GM23338 (cell line): ENCODE measurements around the gene CDH9. TPM values are rescaled to one million over a fixed set of nuclear protein-coding genes. Genes with fewer than 3 reads are reported as not detected.

Experiments used
- ATAC-seq: fragments of 200-7000 bp; cut with Tn5 transposase; 3 replicates; pipeline ENCODE4 v1.9.1; 2020
- DNase-seq: peaks from one replicate; pipeline ENCODE4 v3.0.0-alpha.2; 2015; ENCODE audit warnings: low spot score
- H2AFZ ChIP-seq: fragments of 200-600 bp; sonication (generic); 2 replicates; pipeline ENCODE4 v1.8.0; 2016; ENCODE audit warnings: antibody characterized with exemption, mild to moderate bottlenecking, moderate library complexity
- H3F3A ChIP-seq: fragments of 200-600 bp; sonication (generic); replicated peaks from 2 replicates; pipeline ENCODE4 v1.8.0; 2017; ENCODE audit warnings: antibody characterized with exemption, mixed run types, low read depth
- H3K27ac ChIP-seq: fragments of 200-600 bp; sonication (generic); 2 replicates; pipeline ENCODE4 v1.6.1; 2016; ENCODE audit warnings: low read depth
- H3K27me3 ChIP-seq: fragments of 200-600 bp; sonication (generic); 2 replicates; pipeline ENCODE4 v1.8.0; 2016; ENCODE audit warnings: mild to moderate bottlenecking, mixed run types, moderate library complexity; ENCODE audit not compliant: insufficient read depth
- H3K36me3 ChIP-seq: fragments of 200-600 bp; sonication (generic); 2 replicates; pipeline ENCODE4 v1.8.0; 2016; ENCODE audit warnings: mild to moderate bottlenecking; ENCODE audit not compliant: insufficient read depth
- H3K4me1 ChIP-seq: fragments of 200-600 bp; sonication (generic); 2 replicates; pipeline ENCODE4 v1.8.0; 2016; ENCODE audit warnings: mild to moderate bottlenecking, moderate library complexity; ENCODE audit not compliant: insufficient read depth
- H3K4me2 ChIP-seq: fragments of 200-600 bp; sonication (generic); 2 replicates; pipeline ENCODE4 v1.7.1; 2017; ENCODE audit warnings: mixed run types
- H3K4me3 ChIP-seq: fragments of 200-600 bp; sonication (generic); 2 replicates; pipeline ENCODE4 v1.6.1; 2016; ENCODE audit warnings: mixed run types
- H3K79me2 ChIP-seq: fragments of 200-600 bp; sonication (generic); replicated peaks from 2 replicates; pipeline ENCODE4 v1.8.0; 2017; ENCODE audit warnings: mild to moderate bottlenecking; ENCODE audit not compliant: insufficient read depth
- H3K9me2 ChIP-seq: fragments of 200-600 bp; sonication (generic); 2 replicates; pipeline ENCODE4 v1.8.0; 2017; ENCODE audit not compliant: insufficient read depth
- H4K20me1 ChIP-seq: fragments of 200-600 bp; sonication (generic); replicated peaks from 2 replicates; pipeline ENCODE4 v1.8.0; 2017; ENCODE audit warnings: mild to moderate bottlenecking; ENCODE audit not compliant: insufficient read depth
- H3K27ac Mint-ChIP-seq: 2 replicates; pipeline ENCODE4 v1.8.0; 2020; ENCODE audit warnings: inconsistent platforms, mild to moderate bottlenecking, moderate library complexity, mixed read lengths
- H3K27me3 Mint-ChIP-seq: 3 replicates; pipeline ENCODE4 v1.8.0; 2022; ENCODE audit warnings: low read depth, mild to moderate bottlenecking, moderate library complexity, mixed read lengths, inconsistent platforms; ENCODE audit not compliant: insufficient read depth, poor library complexity
- H3K36me3 Mint-ChIP-seq: 3 replicates; pipeline ENCODE4 v1.8.0; 2021; ENCODE audit warnings: low read depth, mild to moderate bottlenecking, inconsistent platforms, moderate library complexity, mixed read lengths
- H3K4me1 Mint-ChIP-seq: 3 replicates; pipeline ENCODE4 v1.8.0; 2020; ENCODE audit warnings: mild to moderate bottlenecking, inconsistent platforms, mixed read lengths
- H3K4me3 Mint-ChIP-seq: 3 replicates; pipeline ENCODE4 v1.8.0; 2021; ENCODE audit warnings: moderate library complexity, mild to moderate bottlenecking, inconsistent platforms, mixed read lengths
- H3K9me3 Mint-ChIP-seq: 3 replicates; pipeline ENCODE4 v1.8.0; 2020; ENCODE audit warnings: moderate library complexity, mild to moderate bottlenecking, inconsistent platforms, mixed read lengths
- CREB1 ChIP-seq: fragments of 250-450 bp; sonication (Bioruptor Pico); IDR thresholded peaks from 2 replicates; pipeline ENCODE4 v1.5.0; 2020; ENCODE audit warnings: low read depth, mild to moderate bottlenecking, moderate library complexity
- EZH2 ChIP-seq: fragments of 200-600 bp; sonication (generic); IDR thresholded peaks from one replicate; pipeline ENCODE4 v1.8.0; 2017; ENCODE audit warnings: antibody characterized with exemption, mild to moderate bottlenecking, low read depth; ENCODE audit not compliant: unreplicated experiment
- EZH2phosphoT487 ChIP-seq: fragments of 200-600 bp; sonication (generic); IDR thresholded peaks from one replicate; pipeline ENCODE4 v1.8.1; 2018; ENCODE audit warnings: antibody characterized with exemption; ENCODE audit not compliant: unreplicated experiment
- JUNB ChIP-seq: IDR thresholded peaks from one replicate; pipeline ENCODE4 v1.6.1; 2016; ENCODE audit warnings: antibody characterized with exemption; ENCODE audit not compliant: unreplicated experiment
- NANOG ChIP-seq: IDR thresholded peaks from 2 replicates; pipeline ENCODE4 v1.6.1; 2016; ENCODE audit warnings: antibody characterized with exemption, borderline replicate concordance
- POLR2AphosphoS5 ChIP-seq: IDR thresholded peaks from 2 replicates; pipeline ENCODE4 v1.6.1; 2016; ENCODE audit warnings: antibody characterized with exemption, low read depth
- STAT1 ChIP-seq: IDR thresholded peaks from one replicate; pipeline ENCODE4 v1.6.1; 2016; ENCODE audit warnings: antibody characterized with exemption; ENCODE audit not compliant: unreplicated experiment
- ZNF114 ChIP-seq: fragments of 250-450 bp; sonication (Bioruptor Pico); IDR thresholded peaks from 2 replicates; pipeline ENCODE4 v1.5.0; 2020; ENCODE audit warnings: mild to moderate bottlenecking, moderate library complexity
- ZNF331 ChIP-seq: fragments of 250-450 bp; sonication (Bioruptor Pico); IDR thresholded peaks from 2 replicates; pipeline ENCODE4 v1.5.0; 2020; ENCODE audit warnings: low read depth, mild to moderate bottlenecking, moderate library complexity
- polyA plus RNA-seq: library from polyadenylated mRNA; unstranded; fragments of >200 nt; fragmentation: Nextera tagmentation; extraction: Ambion mirVana; gene quantifications from 2 replicates; pipeline ENCODE4 v1.2.1, GENCODE V29; 2016
- total RNA-seq: library from RNA; depleted of rRNA; stranded (reverse); fragments of >200 nt; shearing (Covaris generic); gene quantifications from 2 replicates; pipeline ENCODE4 v1.2.3, GENCODE V29; 2014
- TF ChIP-seq, protein P1 (sequence below): IDR thresholded peaks from one replicate; pipeline ENCODE4 v1.6.1; 2018; ENCODE audit warnings: antibody characterized with exemption; ENCODE audit not compliant: unreplicated experiment
- TF ChIP-seq, protein P2 (sequence below), 2 experiments: fragments of 200-600 bp in 1 of 2; sonication (generic) in 1 of 2; conservative IDR thresholded peaks; 2 replicates each; pipeline versions ENCODE4 v1.5.1 to v1.6.1; 2016 to 2017; ENCODE audit warnings: antibody characterized with exemption in 2 of 2, low read depth in 2 of 2, mild to moderate bottlenecking in 2 of 2, moderate library complexity in 1 of 2
- TF ChIP-seq, protein P3 (sequence below): IDR thresholded peaks from 2 replicates; pipeline ENCODE4 v1.6.1; 2016; ENCODE audit warnings: antibody characterized with exemption
- TF ChIP-seq, protein P4 (sequence below): fragments of 250-450 bp; sonication (Bioruptor Pico); IDR thresholded peaks from 2 replicates; pipeline ENCODE4 v1.5.0; 2020; ENCODE audit warnings: mild to moderate bottlenecking, moderate library complexity

CDH9 gene
- total and polyA plus RNA-seq, 2 experiments from 2014 or later: 0.26 to 0.31 TPM

DNA sequence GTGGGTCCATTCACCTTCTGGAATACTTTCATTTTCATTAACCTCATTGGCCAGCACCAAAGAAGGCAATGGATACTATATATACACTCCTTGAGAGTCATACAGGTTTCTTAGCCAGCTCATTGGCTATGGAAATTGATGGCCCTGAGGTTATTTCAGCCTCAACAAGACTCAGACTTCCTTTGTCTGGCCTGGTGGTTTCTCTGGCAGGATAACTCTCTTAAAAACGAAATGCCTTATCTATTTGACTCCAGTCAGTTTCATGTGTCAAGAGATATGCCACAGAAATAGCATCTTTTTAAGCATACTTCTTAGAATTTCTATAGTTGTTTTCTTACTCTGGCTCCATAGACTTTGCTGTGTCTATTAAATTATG, 28.9 kb downstream of the CDH9 start:
- no peak overlapping the region for H3K27ac ChIP-seq
- peaks cover 2% of the 10 kb centered on the region for H3K27me3 Mint-ChIP-seq
- no peaks in the 10 kb centered on the region for H3F3A ChIP-seq
- H3K4me2 ChIP-seq: no peak overlapping the region
- no peak for DNase-seq
- H3K4me3 Mint-ChIP-seq: no peak overlapping the region
- no peak for ATAC-seq
- no peaks in the 10 kb centered on the region for H4K20me1 ChIP-seq
- H2AFZ ChIP-seq: no peak overlapping the region
- TF ChIP-seq, protein P1, sequence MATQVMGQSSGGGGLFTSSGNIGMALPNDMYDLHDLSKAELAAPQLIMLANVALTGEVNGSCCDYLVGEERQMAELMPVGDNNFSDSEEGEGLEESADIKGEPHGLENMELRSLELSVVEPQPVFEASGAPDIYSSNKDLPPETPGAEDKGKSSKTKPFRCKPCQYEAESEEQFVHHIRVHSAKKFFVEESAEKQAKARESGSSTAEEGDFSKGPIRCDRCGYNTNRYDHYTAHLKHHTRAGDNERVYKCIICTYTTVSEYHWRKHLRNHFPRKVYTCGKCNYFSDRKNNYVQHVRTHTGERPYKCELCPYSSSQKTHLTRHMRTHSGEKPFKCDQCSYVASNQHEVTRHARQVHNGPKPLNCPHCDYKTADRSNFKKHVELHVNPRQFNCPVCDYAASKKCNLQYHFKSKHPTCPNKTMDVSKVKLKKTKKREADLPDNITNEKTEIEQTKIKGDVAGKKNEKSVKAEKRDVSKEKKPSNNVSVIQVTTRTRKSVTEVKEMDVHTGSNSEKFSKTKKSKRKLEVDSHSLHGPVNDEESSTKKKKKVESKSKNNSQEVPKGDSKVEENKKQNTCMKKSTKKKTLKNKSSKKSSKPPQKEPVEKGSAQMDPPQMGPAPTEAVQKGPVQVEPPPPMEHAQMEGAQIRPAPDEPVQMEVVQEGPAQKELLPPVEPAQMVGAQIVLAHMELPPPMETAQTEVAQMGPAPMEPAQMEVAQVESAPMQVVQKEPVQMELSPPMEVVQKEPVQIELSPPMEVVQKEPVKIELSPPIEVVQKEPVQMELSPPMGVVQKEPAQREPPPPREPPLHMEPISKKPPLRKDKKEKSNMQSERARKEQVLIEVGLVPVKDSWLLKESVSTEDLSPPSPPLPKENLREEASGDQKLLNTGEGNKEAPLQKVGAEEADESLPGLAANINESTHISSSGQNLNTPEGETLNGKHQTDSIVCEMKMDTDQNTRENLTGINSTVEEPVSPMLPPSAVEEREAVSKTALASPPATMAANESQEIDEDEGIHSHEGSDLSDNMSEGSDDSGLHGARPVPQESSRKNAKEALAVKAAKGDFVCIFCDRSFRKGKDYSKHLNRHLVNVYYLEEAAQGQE: no peak
- TF ChIP-seq NANOG (no peak), EZH2 (no peak), EZH2phosphoT487 (no peak), CREB1 (no peak), JUNB (no peak), ZNF331 (CRISPR knock-in tag) (no peak), POLR2AphosphoS5 (no peak), STAT1 (no peak), ZNF114 (no peak)
- TF ChIP-seq, protein P2, sequence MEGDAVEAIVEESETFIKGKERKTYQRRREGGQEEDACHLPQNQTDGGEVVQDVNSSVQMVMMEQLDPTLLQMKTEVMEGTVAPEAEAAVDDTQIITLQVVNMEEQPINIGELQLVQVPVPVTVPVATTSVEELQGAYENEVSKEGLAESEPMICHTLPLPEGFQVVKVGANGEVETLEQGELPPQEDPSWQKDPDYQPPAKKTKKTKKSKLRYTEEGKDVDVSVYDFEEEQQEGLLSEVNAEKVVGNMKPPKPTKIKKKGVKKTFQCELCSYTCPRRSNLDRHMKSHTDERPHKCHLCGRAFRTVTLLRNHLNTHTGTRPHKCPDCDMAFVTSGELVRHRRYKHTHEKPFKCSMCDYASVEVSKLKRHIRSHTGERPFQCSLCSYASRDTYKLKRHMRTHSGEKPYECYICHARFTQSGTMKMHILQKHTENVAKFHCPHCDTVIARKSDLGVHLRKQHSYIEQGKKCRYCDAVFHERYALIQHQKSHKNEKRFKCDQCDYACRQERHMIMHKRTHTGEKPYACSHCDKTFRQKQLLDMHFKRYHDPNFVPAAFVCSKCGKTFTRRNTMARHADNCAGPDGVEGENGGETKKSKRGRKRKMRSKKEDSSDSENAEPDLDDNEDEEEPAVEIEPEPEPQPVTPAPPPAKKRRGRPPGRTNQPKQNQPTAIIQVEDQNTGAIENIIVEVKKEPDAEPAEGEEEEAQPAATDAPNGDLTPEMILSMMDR (conservative IDR thresholded peaks at IDR 0.05; ENCODE audit: low read depth in 2 of 2): no peak
- TF ChIP-seq, protein P3, sequence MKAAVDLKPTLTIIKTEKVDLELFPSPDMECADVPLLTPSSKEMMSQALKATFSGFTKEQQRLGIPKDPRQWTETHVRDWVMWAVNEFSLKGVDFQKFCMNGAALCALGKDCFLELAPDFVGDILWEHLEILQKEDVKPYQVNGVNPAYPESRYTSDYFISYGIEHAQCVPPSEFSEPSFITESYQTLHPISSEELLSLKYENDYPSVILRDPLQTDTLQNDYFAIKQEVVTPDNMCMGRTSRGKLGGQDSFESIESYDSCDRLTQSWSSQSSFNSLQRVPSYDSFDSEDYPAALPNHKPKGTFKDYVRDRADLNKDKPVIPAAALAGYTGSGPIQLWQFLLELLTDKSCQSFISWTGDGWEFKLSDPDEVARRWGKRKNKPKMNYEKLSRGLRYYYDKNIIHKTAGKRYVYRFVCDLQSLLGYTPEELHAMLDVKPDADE: no peak
- TF ChIP-seq, protein P4, sequence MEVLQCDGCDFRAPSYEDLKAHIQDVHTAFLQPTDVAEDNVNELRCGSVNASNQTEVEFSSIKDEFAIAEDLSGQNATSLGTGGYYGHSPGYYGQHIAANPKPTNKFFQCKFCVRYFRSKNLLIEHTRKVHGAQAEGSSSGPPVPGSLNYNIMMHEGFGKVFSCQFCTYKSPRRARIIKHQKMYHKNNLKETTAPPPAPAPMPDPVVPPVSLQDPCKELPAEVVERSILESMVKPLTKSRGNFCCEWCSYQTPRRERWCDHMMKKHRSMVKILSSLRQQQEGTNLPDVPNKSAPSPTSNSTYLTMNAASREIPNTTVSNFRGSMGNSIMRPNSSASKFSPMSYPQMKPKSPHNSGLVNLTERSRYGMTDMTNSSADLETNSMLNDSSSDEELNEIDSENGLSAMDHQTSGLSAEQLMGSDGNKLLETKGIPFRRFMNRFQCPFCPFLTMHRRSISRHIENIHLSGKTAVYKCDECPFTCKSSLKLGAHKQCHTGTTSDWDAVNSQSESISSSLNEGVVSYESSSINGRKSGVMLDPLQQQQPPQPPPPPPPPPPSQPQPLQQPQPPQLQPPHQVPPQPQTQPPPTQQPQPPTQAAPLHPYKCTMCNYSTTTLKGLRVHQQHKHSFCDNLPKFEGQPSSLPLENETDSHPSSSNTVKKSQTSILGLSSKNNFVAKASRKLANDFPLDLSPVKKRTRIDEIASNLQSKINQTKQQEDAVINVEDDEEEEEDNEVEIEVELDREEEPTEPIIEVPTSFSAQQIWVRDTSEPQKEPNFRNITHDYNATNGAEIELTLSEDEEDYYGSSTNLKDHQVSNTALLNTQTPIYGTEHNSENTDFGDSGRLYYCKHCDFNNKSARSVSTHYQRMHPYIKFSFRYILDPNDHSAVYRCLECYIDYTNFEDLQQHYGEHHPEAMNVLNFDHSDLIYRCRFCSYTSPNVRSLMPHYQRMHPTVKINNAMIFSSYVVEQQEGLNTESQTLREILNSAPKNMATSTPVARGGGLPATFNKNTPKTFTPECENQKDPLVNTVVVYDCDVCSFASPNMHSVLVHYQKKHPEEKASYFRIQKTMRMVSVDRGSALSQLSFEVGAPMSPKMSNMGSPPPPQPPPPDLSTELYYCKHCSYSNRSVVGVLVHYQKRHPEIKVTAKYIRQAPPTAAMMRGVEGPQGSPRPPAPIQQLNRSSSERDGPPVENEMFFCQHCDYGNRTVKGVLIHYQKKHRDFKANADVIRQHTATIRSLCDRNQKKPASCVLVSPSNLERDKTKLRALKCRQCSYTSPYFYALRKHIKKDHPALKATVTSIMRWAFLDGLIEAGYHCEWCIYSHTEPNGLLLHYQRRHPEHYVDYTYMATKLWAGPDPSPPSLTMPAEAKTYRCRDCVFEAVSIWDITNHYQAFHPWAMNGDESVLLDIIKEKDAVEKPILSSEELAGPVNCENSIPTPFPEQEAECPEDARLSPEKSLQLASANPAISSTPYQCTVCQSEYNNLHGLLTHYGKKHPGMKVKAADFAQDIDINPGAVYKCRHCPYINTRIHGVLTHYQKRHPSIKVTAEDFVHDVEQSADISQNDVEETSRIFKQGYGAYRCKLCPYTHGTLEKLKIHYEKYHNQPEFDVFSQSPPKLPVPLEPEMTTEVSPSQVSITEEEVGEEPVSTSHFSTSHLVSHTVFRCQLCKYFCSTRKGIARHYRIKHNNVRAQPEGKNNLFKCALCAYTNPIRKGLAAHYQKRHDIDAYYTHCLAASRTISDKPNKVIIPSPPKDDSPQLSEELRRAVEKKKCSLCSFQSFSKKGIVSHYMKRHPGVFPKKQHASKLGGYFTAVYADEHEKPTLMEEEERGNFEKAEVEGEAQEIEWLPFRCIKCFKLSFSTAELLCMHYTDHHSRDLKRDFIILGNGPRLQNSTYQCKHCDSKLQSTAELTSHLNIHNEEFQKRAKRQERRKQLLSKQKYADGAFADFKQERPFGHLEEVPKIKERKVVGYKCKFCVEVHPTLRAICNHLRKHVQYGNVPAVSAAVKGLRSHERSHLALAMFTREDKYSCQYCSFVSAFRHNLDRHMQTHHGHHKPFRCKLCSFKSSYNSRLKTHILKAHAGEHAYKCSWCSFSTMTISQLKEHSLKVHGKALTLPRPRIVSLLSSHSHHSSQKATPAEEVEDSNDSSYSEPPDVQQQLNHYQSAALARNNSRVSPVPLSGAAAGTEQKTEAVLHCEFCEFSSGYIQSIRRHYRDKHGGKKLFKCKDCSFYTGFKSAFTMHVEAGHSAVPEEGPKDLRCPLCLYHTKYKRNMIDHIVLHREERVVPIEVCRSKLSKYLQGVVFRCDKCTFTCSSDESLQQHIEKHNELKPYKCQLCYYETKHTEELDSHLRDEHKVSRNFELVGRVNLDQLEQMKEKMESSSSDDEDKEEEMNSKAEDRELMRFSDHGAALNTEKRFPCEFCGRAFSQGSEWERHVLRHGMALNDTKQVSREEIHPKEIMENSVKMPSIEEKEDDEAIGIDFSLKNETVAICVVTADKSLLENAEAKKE (CRISPR knock-in tag): no peak
- no peaks in the 10 kb centered on the region for H3K9me3 Mint-ChIP-seq
- no peaks in the 10 kb centered on the region for H3K4me1 ChIP-seq
- no peaks in the 10 kb centered on the region for H3K36me3 Mint-ChIP-seq
- no peaks in the 10 kb centered on the region for H3K4me1 Mint-ChIP-seq
- no peak overlapping the region for H3K4me3 ChIP-seq
- H3K27ac Mint-ChIP-seq: no peak overlapping the region
- H3K79me2 ChIP-seq: no peaks in the 10 kb centered on the region
- no peaks in the 10 kb centered on the region for H3K36me3 ChIP-seq
- H3K27me3 ChIP-seq: no peaks in the 10 kb centered on the region
- H3K9me2 ChIP-seq: no peaks in the 10 kb centered on the region
